GM19099 (cell line): ENCODE results near the gene ADCY1.

ENCODE experiments used
- POLR2A ChIP-seq: IDR thresholded peaks from 3 replicates; pipeline ENCODE4 v1.6.1; 2011; ENCODE audit warnings: low read depth; ENCODE audit not compliant: insufficient read length; ENCODE audit errors: extremely low read depth

ADCY1 gene

GRCh38 chr7:45650404-45651394, 76.5 kb downstream of the ADCY1 start:
- no peak for TF ChIP-seq POLR2A

GRCh38 chr7:45651540-45651939, 77.4 kb downstream of the ADCY1 start:
- TF ChIP-seq POLR2A: no peak

- TF ChIP-seq POLR2A: no peak
Measured at GRCh38 chr7:45652630-45653029, 78.5 kb downstream of the ADCY1 start.

- no peak for TF ChIP-seq POLR2A
Measured at GRCh38 chr7:45653209-45653907, 79.2 kb downstream of the ADCY1 start.

- no peak for TF ChIP-seq POLR2A
Measured at GRCh38 chr7:45654341-45654740, 80.2 kb downstream of the ADCY1 start.

- no peak for TF ChIP-seq POLR2A
Measured at GRCh38 chr7:45655539-45655938, 81.4 kb downstream of the ADCY1 start.

- no peak for TF ChIP-seq POLR2A
Measured at GRCh38 chr7:45656431-45656830, 82.3 kb downstream of the ADCY1 start.

GRCh38 chr7:45657136-45657889, 83.1 kb downstream of the ADCY1 start:
- no peak for TF ChIP-seq POLR2A

- no peak for TF ChIP-seq POLR2A
Measured at GRCh38 chr7:45657890-45658715, 83.9 kb downstream of the ADCY1 start.

- no peak for TF ChIP-seq POLR2A
Measured at GRCh38 chr7:45658716-45659495, 84.7 kb downstream of the ADCY1 start.

- no peak for TF ChIP-seq POLR2A
Measured at GRCh38 chr7:45659496-45660139, 85.5 kb downstream of the ADCY1 start.

- no peak for TF ChIP-seq POLR2A
Measured at GRCh38 chr7:45660201-45660900, 86.2 kb downstream of the ADCY1 start.

- no peak for TF ChIP-seq POLR2A
Measured at GRCh38 chr7:45660901-45661211, 86.7 kb downstream of the ADCY1 start.
